ENCODE data around the gene TTC7B.

The TTC7B gene

DNA sequence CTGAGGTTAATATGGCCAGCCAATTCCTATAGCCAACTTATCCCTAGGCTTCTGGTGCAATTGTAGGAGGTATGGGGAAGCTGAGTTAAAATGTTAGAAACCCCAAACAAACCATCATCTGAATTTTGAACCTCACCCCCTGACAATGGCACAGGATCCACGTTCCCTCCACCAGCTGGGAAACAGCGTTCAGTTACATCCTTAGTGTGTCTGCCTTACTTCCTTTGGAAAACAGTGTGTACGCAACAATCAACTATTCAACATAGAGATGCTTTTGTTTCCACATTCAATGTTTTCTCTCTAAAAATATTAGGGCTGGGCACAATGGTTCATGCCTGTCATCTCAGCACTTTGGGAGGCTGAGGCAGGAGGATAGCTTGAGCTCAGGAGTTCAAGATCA is 203.4 kb downstream of the TTC7B start:
- no peak for TF ChIP-seq EZH2 (IDR thresholded peaks at IDR 0.05; ENCODE audit: borderline replicate concordance, low read depth, low read length, severe bottlenecking)
- TF ChIP-seq, protein P1, sequence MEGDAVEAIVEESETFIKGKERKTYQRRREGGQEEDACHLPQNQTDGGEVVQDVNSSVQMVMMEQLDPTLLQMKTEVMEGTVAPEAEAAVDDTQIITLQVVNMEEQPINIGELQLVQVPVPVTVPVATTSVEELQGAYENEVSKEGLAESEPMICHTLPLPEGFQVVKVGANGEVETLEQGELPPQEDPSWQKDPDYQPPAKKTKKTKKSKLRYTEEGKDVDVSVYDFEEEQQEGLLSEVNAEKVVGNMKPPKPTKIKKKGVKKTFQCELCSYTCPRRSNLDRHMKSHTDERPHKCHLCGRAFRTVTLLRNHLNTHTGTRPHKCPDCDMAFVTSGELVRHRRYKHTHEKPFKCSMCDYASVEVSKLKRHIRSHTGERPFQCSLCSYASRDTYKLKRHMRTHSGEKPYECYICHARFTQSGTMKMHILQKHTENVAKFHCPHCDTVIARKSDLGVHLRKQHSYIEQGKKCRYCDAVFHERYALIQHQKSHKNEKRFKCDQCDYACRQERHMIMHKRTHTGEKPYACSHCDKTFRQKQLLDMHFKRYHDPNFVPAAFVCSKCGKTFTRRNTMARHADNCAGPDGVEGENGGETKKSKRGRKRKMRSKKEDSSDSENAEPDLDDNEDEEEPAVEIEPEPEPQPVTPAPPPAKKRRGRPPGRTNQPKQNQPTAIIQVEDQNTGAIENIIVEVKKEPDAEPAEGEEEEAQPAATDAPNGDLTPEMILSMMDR (IDR thresholded peaks at IDR 0.05; ENCODE audit: borderline replicate concordance, extremely low read depth, low read length, poor library complexity, severe bottlenecking) = no peak
- no peak overlapping the region for H3K4me2 ChIP-seq (ENCODE audit: insufficient read depth, low read length)
- H3K79me2 ChIP-seq (ENCODE audit: insufficient read depth, low read length) = no peaks in the 10 kb centered on the region
- ATAC-seq (ENCODE audit: insufficient read depth, low read depth) = no peak
- H3K4me1 ChIP-seq (ENCODE audit: insufficient read depth, low read length) = no peaks in the 10 kb centered on the region
- no peaks in the 10 kb centered on the region for H3K9me3 ChIP-seq (ENCODE audit: insufficient read depth, low read length, severe bottlenecking)
- DNase-seq = no peak
- no peak overlapping the region for H3K4me3 ChIP-seq (ENCODE audit: low read depth in 1 of 2, low read length in 2 of 2)
- no peaks in the 10 kb centered on the region for H4K20me1 ChIP-seq (ENCODE audit: insufficient read depth, low read length)
- H3K9ac ChIP-seq (ENCODE audit: low read depth, low read length) = no peak overlapping the region
- no peaks in the 10 kb centered on the region for H3K36me3 ChIP-seq (ENCODE audit: insufficient read depth, low read length)
- no peaks in the 10 kb centered on the region for H3K27me3 ChIP-seq (ENCODE audit: insufficient read depth, low read length, poor library complexity)
- H3K27ac ChIP-seq (ENCODE audit: low read length) = no peak overlapping the region
- H2AFZ ChIP-seq (ENCODE audit: low read depth, low read length) = no peak overlapping the region

DNA sequence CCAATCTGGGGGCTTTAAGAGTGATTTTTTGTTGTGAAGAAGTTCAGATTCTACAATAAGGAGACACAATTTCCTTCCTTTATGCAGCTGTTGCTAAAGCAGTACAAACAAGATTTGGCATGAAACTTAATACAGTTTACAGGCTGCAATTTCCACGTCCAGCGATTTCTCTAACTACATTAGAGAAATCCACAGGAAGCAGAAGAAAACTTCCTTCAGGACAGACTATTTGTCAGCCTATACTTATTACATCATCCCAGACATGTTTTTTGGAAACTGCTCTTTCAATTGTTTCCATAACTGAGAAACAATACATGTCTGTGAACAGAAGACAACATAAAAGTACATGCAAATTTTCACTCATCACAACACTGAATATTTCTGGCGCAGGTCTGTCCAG is 204.3 kb downstream of the TTC7B start:
- H3K36me3 ChIP-seq (ENCODE audit: insufficient read depth, low read length) = no peaks in the 10 kb centered on the region
- no peak overlapping the region for H3K27ac ChIP-seq (ENCODE audit: low read length)
- H3K9me3 ChIP-seq (ENCODE audit: insufficient read depth, low read length, severe bottlenecking) = no peaks in the 10 kb centered on the region
- H3K79me2 ChIP-seq (ENCODE audit: insufficient read depth, low read length) = no peaks in the 10 kb centered on the region
- H2AFZ ChIP-seq (ENCODE audit: low read depth, low read length) = no peak overlapping the region
- ATAC-seq (ENCODE audit: insufficient read depth, low read depth) (no peak), DNase-seq (no peak)
- TF ChIP-seq, protein P1 (IDR thresholded peaks at IDR 0.05; ENCODE audit: borderline replicate concordance, extremely low read depth, low read length, poor library complexity, severe bottlenecking) = no peak
- TF ChIP-seq EZH2 (IDR thresholded peaks at IDR 0.05; ENCODE audit: borderline replicate concordance, low read depth, low read length, severe bottlenecking) = no peak
- H3K4me1 ChIP-seq (ENCODE audit: insufficient read depth, low read length) = no peaks in the 10 kb centered on the region
- no peaks in the 10 kb centered on the region for H3K27me3 ChIP-seq (ENCODE audit: insufficient read depth, low read length, poor library complexity)
- no peak overlapping the region for H3K4me2 ChIP-seq (ENCODE audit: insufficient read depth, low read length)
- H3K9ac ChIP-seq (ENCODE audit: low read depth, low read length) = no peak overlapping the region
- H3K4me3 ChIP-seq (ENCODE audit: low read depth in 1 of 2, low read length in 2 of 2) = no peak overlapping the region
- no peaks in the 10 kb centered on the region for H4K20me1 ChIP-seq (ENCODE audit: insufficient read depth, low read length)

DNA sequence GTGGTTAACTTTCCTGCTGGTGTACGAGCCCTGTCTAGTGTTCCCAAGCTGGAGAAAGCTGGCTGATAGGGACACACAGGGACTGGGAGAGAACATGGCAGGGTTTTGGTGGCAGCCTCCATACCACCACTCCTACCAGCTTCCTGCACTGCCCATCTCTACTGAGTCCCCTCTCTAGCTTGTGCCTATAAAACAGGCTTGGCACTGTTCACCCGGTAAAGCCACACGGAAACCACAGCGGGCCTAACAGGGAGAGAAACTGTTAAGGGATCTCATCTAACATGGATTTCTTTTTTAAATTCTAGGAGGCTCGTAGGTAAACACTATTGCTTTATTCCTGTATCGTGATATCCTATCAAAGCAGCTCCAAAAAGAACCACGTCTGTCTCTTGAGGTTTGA is 204.7 kb downstream of the TTC7B start:
- no peaks in the 10 kb centered on the region for H4K20me1 ChIP-seq (ENCODE audit: insufficient read depth, low read length)
- no peak overlapping the region for H2AFZ ChIP-seq (ENCODE audit: low read depth, low read length)
- H3K27ac ChIP-seq (ENCODE audit: low read length) = no peak overlapping the region
- H3K79me2 ChIP-seq (ENCODE audit: insufficient read depth, low read length) = no peaks in the 10 kb centered on the region
- TF ChIP-seq, protein P1 (IDR thresholded peaks at IDR 0.05; ENCODE audit: borderline replicate concordance, extremely low read depth, low read length, poor library complexity, severe bottlenecking) = no peak
- TF ChIP-seq EZH2 (IDR thresholded peaks at IDR 0.05; ENCODE audit: borderline replicate concordance, low read depth, low read length, severe bottlenecking) = no peak
- H3K4me2 ChIP-seq (ENCODE audit: insufficient read depth, low read length) = no peak overlapping the region
- H3K36me3 ChIP-seq (ENCODE audit: insufficient read depth, low read length) = no peaks in the 10 kb centered on the region
- no peak overlapping the region for H3K4me3 ChIP-seq (ENCODE audit: low read depth in 1 of 2, low read length in 2 of 2)
- H3K9ac ChIP-seq (ENCODE audit: low read depth, low read length) = no peak overlapping the region
- H3K27me3 ChIP-seq (ENCODE audit: insufficient read depth, low read length, poor library complexity) = no peaks in the 10 kb centered on the region
- DNase-seq = no peak
- ATAC-seq (ENCODE audit: insufficient read depth, low read depth) = no peak
- no peaks in the 10 kb centered on the region for H3K9me3 ChIP-seq (ENCODE audit: insufficient read depth, low read length, severe bottlenecking)
- H3K4me1 ChIP-seq (ENCODE audit: insufficient read depth, low read length) = no peaks in the 10 kb centered on the region
